OCI-LY3 (cell line): ENCODE results near the gene RFX6.

Experiments used
- H2AFZ ChIP-seq: fragments of 200-600, 300-600 bp; shearing (Covaris generic); 2 replicates; pipeline ENCODE4 v1.6.0; 2014; ENCODE audit warnings: antibody characterized with exemption, low read depth, low read length
- H3K27ac ChIP-seq: fragments of 200-600, 300-600 bp; sonication (generic); 2 replicates; pipeline ENCODE4 v1.5.1; 2014; ENCODE audit warnings: mild to moderate bottlenecking, low read length, moderate library complexity, mixed read lengths
- H3K27me3 ChIP-seq: fragments of 200-600, 300-600 bp; sonication (generic); 2 replicates; pipeline ENCODE4 v1.6.1; 2014; ENCODE audit warnings: low read depth, low read length, mixed read lengths
- H3K36me3 ChIP-seq: fragments of 200-600, 300-600 bp; sonication (generic); replicated peaks from 2 replicates; pipeline ENCODE3; 2014; ENCODE audit warnings: low read depth, low read length, mixed read lengths
- H3K4me1 ChIP-seq: fragments of 300-600, 200-600 bp; sonication (generic); 2 replicates; pipeline ENCODE4 v1.6.1; 2014; ENCODE audit warnings: low read length, mixed read lengths
- H3K4me2 ChIP-seq: fragments of 200-600, 300-600 bp; sonication (generic); 2 replicates; pipeline ENCODE4 v1.6.1; 2014; ENCODE audit warnings: low read length, mixed read lengths
- H3K4me3 ChIP-seq: fragments of 300-600, 200-600 bp; sonication (generic); 2 replicates; pipeline ENCODE4 v1.5.1; 2014; ENCODE audit warnings: antibody characterized with exemption, mild to moderate bottlenecking, low read length, moderate library complexity
- H3K79me2 ChIP-seq: fragments of 300-600, 200-600 bp; shearing (Covaris generic); 2 replicates; pipeline ENCODE4 v1.6.1; 2014; ENCODE audit warnings: mild to moderate bottlenecking, low read length, mixed read lengths
- H3K9ac ChIP-seq: fragments of 300-600, 200-600 bp; shearing (Covaris generic); 2 replicates; pipeline ENCODE4 v1.6.0; 2014; ENCODE audit warnings: mild to moderate bottlenecking, low read length, moderate library complexity
- H3K9me3 ChIP-seq: fragments of 200-600, 300-600 bp; shearing (Covaris generic); 2 replicates; pipeline ENCODE4 v1.6.1; 2014; ENCODE audit warnings: low read length, mixed read lengths; ENCODE audit not compliant: insufficient read depth
- H4K20me1 ChIP-seq: fragments of 200-600, 300-600 bp; sonication (generic); 2 replicates; pipeline ENCODE4 v1.6.1; 2016; ENCODE audit warnings: low read length, mixed read lengths; ENCODE audit not compliant: insufficient read depth
- EZH2phosphoT487 ChIP-seq: fragments of 200-600 bp; shearing (Covaris generic); IDR thresholded peaks from 2 replicates; pipeline ENCODE4 v1.6.1; 2018; ENCODE audit warnings: antibody characterized with exemption, mixed run types, low read depth
- TF ChIP-seq, protein P1 (sequence below): fragments of 200-600, 300-600 bp; sonication (generic); IDR thresholded peaks from 2 replicates; pipeline ENCODE4 v1.5.1; 2014; ENCODE audit warnings: antibody characterized with exemption, low read length, low read depth

The RFX6 gene

GRCh38 chr6:116836606-116837342 lies 40.3 kb upstream of the RFX6 start:
- Histone ChIP-seq H3K9me3 (no peaks in the 10 kb centered on the region), H3K4me1 (peaks cover 2% of the 10 kb centered on the region; the same call in 1 of the 2 replicates), H3K4me3 (no peak overlapping the region), H3K27me3 (no peaks in the 10 kb centered on the region), H2AFZ (no peak overlapping the region), H3K27ac (no peak overlapping the region), H3K4me2 (no peak overlapping the region), H3K79me2 (no peaks in the 10 kb centered on the region), H3K36me3 (no peaks in the 10 kb centered on the region), H3K9ac (no peak overlapping the region), H4K20me1 (no peaks in the 10 kb centered on the region)
- TF ChIP-seq, protein P1, sequence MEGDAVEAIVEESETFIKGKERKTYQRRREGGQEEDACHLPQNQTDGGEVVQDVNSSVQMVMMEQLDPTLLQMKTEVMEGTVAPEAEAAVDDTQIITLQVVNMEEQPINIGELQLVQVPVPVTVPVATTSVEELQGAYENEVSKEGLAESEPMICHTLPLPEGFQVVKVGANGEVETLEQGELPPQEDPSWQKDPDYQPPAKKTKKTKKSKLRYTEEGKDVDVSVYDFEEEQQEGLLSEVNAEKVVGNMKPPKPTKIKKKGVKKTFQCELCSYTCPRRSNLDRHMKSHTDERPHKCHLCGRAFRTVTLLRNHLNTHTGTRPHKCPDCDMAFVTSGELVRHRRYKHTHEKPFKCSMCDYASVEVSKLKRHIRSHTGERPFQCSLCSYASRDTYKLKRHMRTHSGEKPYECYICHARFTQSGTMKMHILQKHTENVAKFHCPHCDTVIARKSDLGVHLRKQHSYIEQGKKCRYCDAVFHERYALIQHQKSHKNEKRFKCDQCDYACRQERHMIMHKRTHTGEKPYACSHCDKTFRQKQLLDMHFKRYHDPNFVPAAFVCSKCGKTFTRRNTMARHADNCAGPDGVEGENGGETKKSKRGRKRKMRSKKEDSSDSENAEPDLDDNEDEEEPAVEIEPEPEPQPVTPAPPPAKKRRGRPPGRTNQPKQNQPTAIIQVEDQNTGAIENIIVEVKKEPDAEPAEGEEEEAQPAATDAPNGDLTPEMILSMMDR: no peak
- TF ChIP-seq EZH2phosphoT487: no peak

- Histone ChIP-seq H4K20me1 (no peaks in the 10 kb centered on the region), H3K27ac (no peak overlapping the region), H3K4me2 (no peak overlapping the region), H3K27me3 (no peaks in the 10 kb centered on the region), H3K4me1 (peaks cover 2% of the 10 kb centered on the region; the same call in 1 of the 2 replicates), H3K4me3 (no peak overlapping the region), H3K9me3 (no peaks in the 10 kb centered on the region), H3K36me3 (no peaks in the 10 kb centered on the region), H2AFZ (no peak overlapping the region), H3K9ac (no peak overlapping the region), H3K79me2 (no peaks in the 10 kb centered on the region)
- no peak for TF ChIP-seq EZH2phosphoT487
- TF ChIP-seq, protein P1: no peak
Observed at GRCh38 chr6:116840091-116840490, 37.0 kb upstream of the RFX6 start.

- Histone ChIP-seq H2AFZ (no peak overlapping the region), H3K27me3 (no peaks in the 10 kb centered on the region), H3K4me3 (no peak overlapping the region), H3K4me2 (no peak overlapping the region), H3K4me1 (peaks cover 2% of the 10 kb centered on the region; the same call in 1 of the 2 replicates), H3K9ac (no peak overlapping the region), H3K9me3 (no peaks in the 10 kb centered on the region), H4K20me1 (no peaks in the 10 kb centered on the region), H3K36me3 (no peaks in the 10 kb centered on the region), H3K27ac (no peak overlapping the region), H3K79me2 (no peaks in the 10 kb centered on the region)
- no peak for TF ChIP-seq EZH2phosphoT487
- TF ChIP-seq, protein P1: no peak
Observed at GRCh38 chr6:116842459-116842858, 34.6 kb upstream of the RFX6 start.

DNA sequence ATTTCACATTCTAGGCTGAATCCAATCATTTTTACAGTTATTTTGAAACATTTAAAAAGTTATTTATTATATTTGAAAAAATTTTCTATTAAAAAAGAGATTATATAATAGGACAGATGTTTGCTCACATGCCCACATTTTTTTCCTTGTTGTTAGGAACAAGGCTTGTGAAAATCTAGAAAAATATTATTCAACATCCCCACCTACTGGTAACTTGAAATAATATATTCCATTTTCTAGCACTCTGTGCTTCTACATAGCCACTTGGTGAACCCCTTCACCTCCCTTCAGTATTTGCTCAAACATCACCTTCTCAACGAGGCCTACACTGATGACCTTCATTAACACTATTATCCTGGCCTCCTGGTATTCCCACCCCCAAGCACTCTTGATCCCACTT lies 29.8 kb upstream of the RFX6 start:
- Histone ChIP-seq H3K4me1 (no peaks in the 10 kb centered on the region), H3K4me3 (no peak overlapping the region), H3K36me3 (no peaks in the 10 kb centered on the region), H3K27me3 (no peaks in the 10 kb centered on the region), H3K27ac (no peak overlapping the region), H3K9me3 (no peaks in the 10 kb centered on the region), H2AFZ (no peak overlapping the region), H3K9ac (no peak overlapping the region), H4K20me1 (no peaks in the 10 kb centered on the region), H3K79me2 (no peaks in the 10 kb centered on the region), H3K4me2 (no peak overlapping the region)
- TF ChIP-seq, protein P1: peak; percentile 39
- no peak for TF ChIP-seq EZH2phosphoT487
